Thymus (tissue), 11 donors: Measurements from ENCODE around the gene CIC. TPM values are rescaled to one million over a fixed set of nuclear protein-coding genes. Genes with fewer than 3 reads are reported as not detected.
A peak's percentile ranks its signal among the peaks of the same experiment; 100 is the strongest.

Source experiments
- DNase-seq, 9 donors: peaks; one replicate each; pipeline ENCODE4 v3.0.0-alpha.2; 2013; ENCODE audit warnings: low spot score in 9 of 9, low read depth in 6 of 9, missing footprints in 1 of 9
- H3K27ac ChIP-seq, 2 donors: one replicate each; pipeline ENCODE4 v1.5.1; 2013; ENCODE audit warnings: control low read depth in 1 of 2, low read depth in 1 of 2, low read length in 1 of 2, mild to moderate bottlenecking in 1 of 2, moderate library complexity in 1 of 2
- H3K27me3 ChIP-seq, 2 donors: one replicate each; pipeline ENCODE4 v1.5.1; 2013; ENCODE audit warnings: low read length in 1 of 2; ENCODE audit not compliant: control insufficient read depth in 2 of 2, insufficient read depth in 1 of 2
- H3K36me3 ChIP-seq, 2 donors: one replicate each; pipeline ENCODE4 v1.5.1; 2013; ENCODE audit warnings: low read length in 1 of 2, mild to moderate bottlenecking in 1 of 2, moderate library complexity in 1 of 2; ENCODE audit not compliant: control insufficient read depth in 2 of 2, insufficient read depth in 2 of 2
- H3K4me1 ChIP-seq, 2 donors: one replicate each; pipeline ENCODE4 v1.5.1; 2013; ENCODE audit warnings: low read length in 2 of 2; ENCODE audit not compliant: control insufficient read depth in 2 of 2, insufficient read depth in 2 of 2
- H3K4me3 ChIP-seq, 2 donors: one replicate each; pipeline ENCODE4 v1.5.1; 2013; ENCODE audit warnings: low read length in 2 of 2, control low read depth in 1 of 2, mild to moderate bottlenecking in 1 of 2
- H3K9me3 ChIP-seq, 2 donors: one replicate each; pipeline ENCODE4 v1.5.1; 2013; ENCODE audit warnings: low read length in 1 of 2, mild to moderate bottlenecking in 1 of 2; ENCODE audit not compliant: control insufficient read depth in 2 of 2, insufficient read depth in 1 of 2
- WGBS: extraction: QIAGEN DNeasy Blood & Tissue Kit; methylation state at CpG from one replicate; pipeline ENCODE4 v1.1.7; 2013; 5-methylcytosine and 5-hydroxymethylcytosine counted together
- polyA plus RNA-seq: library from polyadenylated mRNA; stranded (reverse); fragments of 200-250 nt; gene quantifications from one replicate; pipeline ENCODE4 v1.2.3, GENCODE V29; 2013
- total RNA-seq: library from RNA; stranded (reverse); fragments of 120-200 nt; gene quantifications from one replicate; pipeline ENCODE4 v1.2.4, GENCODE V29; 2013
- donor health status: healthy.

CIC gene
- total and polyA plus RNA-seq, 2 donors = 8.3 to 52.2 TPM

- WGBS = under 1% methylated on average over 74 of the region's 76 CpGs
Observed at GRCh38 chr19:42284066-42284501, 15.0 kb downstream of the CIC start.

GRCh38 chr19:42284591-42285341 lies 15.7 kb downstream of the CIC start:
- Histone ChIP-seq H3K27me3 (no peaks in the 10 kb centered on the region), H3K4me3 (peak overlapping the region; percentile 56 to 83), H3K9me3 (no peaks in the 10 kb centered on the region), H3K27ac (peak overlapping the region; percentile 22 to 67), H3K36me3 (peaks cover 32 to 33% of the 10 kb centered on the region in 2 donors), H3K4me1 (peaks cover 41 to 50% of the 10 kb centered on the region in 2 donors)
- WGBS = 2% methylated on average over 41 of the region's 41 CpGs
- peak in 1 of 9 donors; percentile 56 for DNase-seq

More at GRCh38 chr19:42284066-42284501, 15.0 kb downstream of the CIC start:
- Histone ChIP-seq H3K27ac (peak overlapping the region in 1 of 2 donors; percentile 97), H3K27me3 (no peaks in the 10 kb centered on the region), H3K36me3 (peaks cover 26% of the 10 kb centered on the region in 2 donors), H3K4me1 (peaks cover 48 to 57% of the 10 kb centered on the region in 2 donors), H3K4me3 (peak overlapping the region in 1 of 2 donors; percentile 83), H3K9me3 (no peaks in the 10 kb centered on the region)
- DNase-seq = peak in 4 of 9 donors; percentile 68 to 83 (median 72)

GRCh38 chr19:42285541-42285941 lies 16.5 kb downstream of the CIC start:
- peaks cover 39 to 48% of the 10 kb centered on the region in 2 donors for H3K4me1 ChIP-seq
- H3K27me3 ChIP-seq = no peaks in the 10 kb centered on the region
- H3K9me3 ChIP-seq = no peaks in the 10 kb centered on the region
- DNase-seq = peak in 1 of 9 donors; percentile 16
- peaks cover 40% of the 10 kb centered on the region in 2 donors for H3K36me3 ChIP-seq
- peak overlapping the region; percentile 6 to 67 for H3K27ac ChIP-seq
- 34% methylated on average over 5 of the region's 5 CpGs for WGBS
- peak overlapping the region; percentile 56 to 83 for H3K4me3 ChIP-seq

GRCh38 chr19:42285988-42286348 lies 16.9 kb downstream of the CIC start:
- Histone ChIP-seq H3K27me3 (no peaks in the 10 kb centered on the region), H3K27ac (peak overlapping the region; percentile 53 to 67), H3K4me1 (peaks cover 36 to 43% of the 10 kb centered on the region in 2 donors), H3K36me3 (peaks cover 44 to 45% of the 10 kb centered on the region in 2 donors), H3K9me3 (no peaks in the 10 kb centered on the region), H3K4me3 (peak overlapping the region in 1 of 2 donors; percentile 2)
- no peak for DNase-seq
- 31% methylated on average over 6 of the region's 6 CpGs for WGBS

GRCh38 chr19:42286349-42287016 lies 17.4 kb downstream of the CIC start:
- Histone ChIP-seq H3K9me3 (no peaks in the 10 kb centered on the region), H3K4me1 (peaks cover 33 to 38% of the 10 kb centered on the region in 2 donors), H3K27ac (peak overlapping the region in 1 of 2 donors; percentile 46), H3K4me3 (no peak overlapping the region), H3K27me3 (no peaks in the 10 kb centered on the region), H3K36me3 (peaks cover 50% of the 10 kb centered on the region in 2 donors)
- peak in 1 of 9 donors; percentile 19 for DNase-seq
- 68% methylated on average over 13 of the region's 13 CpGs for WGBS

GRCh38 chr19:42287017-42287826 lies 18.2 kb downstream of the CIC start:
- no peak for DNase-seq
- Histone ChIP-seq H3K9me3 (no peaks in the 10 kb centered on the region), H3K27me3 (no peaks in the 10 kb centered on the region), H3K4me1 (peaks cover 26 to 31% of the 10 kb centered on the region in 2 donors), H3K4me3 (no peak overlapping the region), H3K36me3 (peaks cover 57% of the 10 kb centered on the region in 2 donors), H3K27ac (peak overlapping the region in 1 of 2 donors; percentile 46)
- 97% methylated on average over 30 of the region's 30 CpGs for WGBS

GRCh38 chr19:42287827-42288107 lies 18.7 kb downstream of the CIC start:
- Histone ChIP-seq H3K4me1 (peaks cover 20 to 25% of the 10 kb centered on the region in 2 donors), H3K4me3 (no peak overlapping the region), H3K36me3 (peaks cover 62 to 63% of the 10 kb centered on the region in 2 donors), H3K27ac (no peak overlapping the region), H3K9me3 (no peaks in the 10 kb centered on the region), H3K27me3 (no peaks in the 10 kb centered on the region)
- WGBS = 97% methylated on average over 10 of the region's 10 CpGs
- no peak for DNase-seq

- Histone ChIP-seq H3K27ac (no peak overlapping the region), H3K4me3 (no peak overlapping the region), H3K27me3 (no peaks in the 10 kb centered on the region), H3K4me1 (peaks cover 15 to 19% of the 10 kb centered on the region in 2 donors), H3K9me3 (no peaks in the 10 kb centered on the region), H3K36me3 (peaks cover 69% of the 10 kb centered on the region in 2 donors)
- WGBS = 93% methylated on average over 4 of the region's 4 CpGs
- DNase-seq = no peak
Observed at GRCh38 chr19:42288387-42288786, 19.3 kb downstream of the CIC start.
